Choroid plexus epithelial cell (primary cell): ENCODE data around the gene SCAI.

Source experiments
- DNase-seq: peaks from one replicate; pipeline ENCODE4 v3.0.0-alpha.2; 2010; ENCODE audit warnings: low read depth
- H3K4me3 ChIP-seq: 2 replicates; pipeline ENCODE4 v1.5.1; 2011; ENCODE audit warnings: low read depth, mild to moderate bottlenecking, control low read depth, low read length, moderate library complexity
- CTCF ChIP-seq: conservative IDR thresholded peaks from 2 replicates; pipeline ENCODE4 v1.5.1; 2011; ENCODE audit warnings: low read depth, mild to moderate bottlenecking, control low read depth, inconsistent platforms, low read length, moderate library complexity

SCAI gene

GRCh38 chr9:124914753-124915405, 228.4 kb downstream of the SCAI start:
- TF ChIP-seq CTCF, result no peak
- H3K4me3 ChIP-seq, result no peak overlapping the region
- DNase-seq, result no peak

GRCh38 chr9:124913378-124913777, 229.9 kb downstream of the SCAI start:
- no peak for TF ChIP-seq CTCF
- no peak overlapping the region for H3K4me3 ChIP-seq
- no peak for DNase-seq

GRCh38 chr9:124911766-124912165, 231.6 kb downstream of the SCAI start:
- no peak for DNase-seq
- no peak for TF ChIP-seq CTCF
- H3K4me3 ChIP-seq, result no peak overlapping the region

- no peak for TF ChIP-seq CTCF
- no peak overlapping the region for H3K4me3 ChIP-seq
- no peak for DNase-seq
These were observed 235.2 kb downstream of the SCAI start for GRCh38 chr9:124908098-124908497.

- peak; percentile 22 for DNase-seq
- no peak for TF ChIP-seq CTCF
- H3K4me3 ChIP-seq, result no peak overlapping the region
These were observed 236.4 kb downstream of the SCAI start for GRCh38 chr9:124906966-124907365.

- DNase-seq, result no peak
- H3K4me3 ChIP-seq, result no peak overlapping the region
- no peak for TF ChIP-seq CTCF
These were observed 243.5 kb downstream of the SCAI start for GRCh38 chr9:124899845-124900244.
